Right renal pelvis (tissue), 4 donors: ENCODE data around the gene CLECL1. TPM values are rescaled to one million over a fixed set of nuclear protein-coding genes. Genes with fewer than 3 reads are reported as not detected.
"Not testable (repeated sequence)": the region's sequence is repeated elsewhere in the genome, so short reads cannot be mapped to it uniquely, and the experiment has no call there.

Experiments used
- DNase-seq, 4 donors: peaks; one replicate each; pipeline ENCODE4 v3.0.0-alpha.2; 2013; ENCODE audit warnings: low read depth in 4 of 4, low spot score in 3 of 4, missing footprints in 1 of 4
- polyA plus RNA-seq, 4 donors: library from polyadenylated mRNA; unstranded; fragments of 120-200 nt; gene quantifications; one replicate each; pipeline ENCODE4 v1.2.1, GENCODE V29; 2013; ENCODE audit not compliant: insufficient read length in 4 of 4

Gene CLECL1
- polyA plus RNA-seq, 4 donors: 0.09 to 0.32 TPM; not detected in 2

DNA sequence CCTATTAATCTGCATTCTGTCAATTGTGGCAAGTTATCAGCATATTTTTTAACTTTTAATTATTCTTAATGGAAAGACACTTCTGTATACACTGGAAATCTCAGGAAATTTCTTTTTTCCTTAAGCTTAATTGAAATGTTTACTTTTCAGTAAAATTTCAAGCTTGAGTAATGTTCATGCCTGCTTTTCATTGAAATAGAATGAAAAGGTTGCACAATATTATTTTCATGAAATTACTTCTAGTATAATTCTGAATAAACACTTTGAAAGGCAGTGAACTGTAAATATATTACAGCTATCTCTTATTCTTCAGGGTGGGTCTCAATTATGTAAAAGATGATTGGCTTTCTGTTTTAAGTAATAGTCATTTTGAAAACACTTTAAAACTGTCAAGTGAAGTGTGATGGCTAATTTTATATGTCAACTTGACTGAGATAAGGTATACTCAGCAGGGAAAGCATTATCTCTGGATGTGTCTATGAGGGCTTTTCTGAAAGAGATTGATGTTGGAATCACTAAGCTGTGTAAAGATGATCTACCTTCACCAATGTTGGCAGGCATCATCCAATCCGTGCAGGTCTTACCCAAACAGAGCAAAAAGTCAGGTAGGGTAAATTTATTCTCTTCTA lies 33.5 kb downstream of the CLECL1 start:
- no peak for DNase-seq

DNA sequence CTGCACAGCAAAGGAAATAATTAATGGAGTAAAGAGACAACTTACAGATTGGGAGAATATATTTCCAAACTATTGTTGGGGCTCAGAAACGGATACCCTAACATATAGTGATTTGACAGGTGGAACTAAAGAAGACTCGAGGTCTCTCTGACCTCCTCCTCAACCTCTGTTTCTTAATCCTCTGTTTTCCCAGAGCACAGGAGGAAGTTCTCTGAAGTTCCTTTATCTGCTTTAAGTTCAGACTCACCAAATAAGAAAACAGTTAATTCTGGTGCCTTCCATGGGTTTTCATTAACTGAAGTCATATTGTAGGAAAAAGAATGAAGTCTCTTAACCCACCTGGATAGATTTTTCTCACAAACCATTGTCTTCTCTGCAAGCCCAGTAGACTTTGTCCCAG lies 34.2 kb downstream of the CLECL1 start:
- DNase-seq: no peak

DNA sequence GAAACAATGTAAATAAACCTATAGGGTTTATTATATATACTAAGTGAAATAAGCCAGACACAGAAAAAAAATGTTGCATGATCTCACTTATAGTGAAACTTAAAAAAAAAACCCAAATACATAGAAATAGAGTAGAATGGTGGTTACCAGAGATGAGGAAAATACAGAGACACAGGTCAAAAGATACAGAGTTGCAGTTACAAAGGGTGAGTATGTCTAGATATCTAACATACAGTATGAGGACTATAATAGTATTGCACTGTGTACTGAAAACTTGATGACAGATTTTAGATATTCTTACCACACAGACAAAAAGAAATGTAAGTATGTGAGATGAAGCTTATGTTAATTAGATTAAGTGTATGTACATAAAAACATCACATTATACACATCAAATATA lies 35.3 kb downstream of the CLECL1 start:
- DNase-seq: no peak

DNA sequence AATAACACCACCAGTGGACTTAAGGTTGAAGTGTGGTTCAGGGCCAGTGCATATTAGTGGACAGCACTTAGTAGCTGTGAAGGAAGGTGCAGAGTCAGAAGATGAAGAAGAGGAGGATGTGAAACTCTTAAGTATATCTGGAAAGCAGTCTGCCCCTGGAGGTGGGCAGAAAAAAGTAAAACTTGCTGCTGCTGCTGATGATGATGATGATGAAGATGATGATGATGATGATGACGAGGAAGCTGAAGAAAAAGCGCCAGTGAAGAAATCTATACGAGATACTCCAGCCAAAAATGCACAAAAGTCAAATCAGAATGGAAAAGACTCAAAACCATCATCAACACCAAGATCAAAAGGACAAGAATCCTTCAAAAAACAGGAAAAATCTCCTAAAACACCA lies 37.2 kb downstream of the CLECL1 start:
- not testable (repeated sequence) for DNase-seq

DNA sequence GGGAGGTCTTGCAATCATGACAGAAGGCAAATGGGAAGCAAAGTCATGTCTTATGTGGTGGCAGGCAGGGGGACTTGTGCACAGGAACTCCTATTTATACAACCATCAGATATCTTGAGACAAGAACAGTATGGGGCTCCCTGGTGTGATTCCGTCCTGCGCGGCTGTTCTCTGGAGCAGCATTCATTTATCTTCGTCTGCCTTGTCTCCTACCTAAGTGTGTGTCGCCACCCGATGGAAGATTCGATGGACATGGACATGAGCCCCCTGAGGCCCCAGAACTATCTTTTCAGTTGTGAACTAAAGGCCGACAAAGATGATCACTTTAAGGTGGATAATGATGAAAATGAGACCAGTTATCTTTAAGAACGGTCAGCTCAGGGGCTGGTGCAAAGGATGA lies 37.7 kb downstream of the CLECL1 start:
- DNase-seq: not testable (repeated sequence)

DNA sequence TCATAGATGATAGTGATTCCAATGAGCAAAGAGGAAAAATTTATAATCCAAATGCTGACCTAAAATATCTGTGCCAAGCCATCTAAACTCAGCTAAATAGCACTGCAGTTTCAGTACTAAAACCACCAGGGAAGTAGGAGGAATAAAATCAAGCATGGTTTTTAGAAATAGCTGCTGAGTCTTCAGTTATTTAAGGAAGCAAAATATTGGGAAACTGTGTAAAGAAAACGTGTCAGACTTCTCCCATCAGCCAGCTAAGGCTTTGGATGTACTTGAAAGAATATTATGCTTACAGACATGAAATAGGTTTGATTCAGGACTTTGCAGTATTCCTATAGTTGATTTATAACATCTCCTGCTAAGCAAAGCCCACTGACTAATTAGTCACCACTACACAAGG lies 38.7 kb downstream of the CLECL1 start:
- no peak for DNase-seq

DNA sequence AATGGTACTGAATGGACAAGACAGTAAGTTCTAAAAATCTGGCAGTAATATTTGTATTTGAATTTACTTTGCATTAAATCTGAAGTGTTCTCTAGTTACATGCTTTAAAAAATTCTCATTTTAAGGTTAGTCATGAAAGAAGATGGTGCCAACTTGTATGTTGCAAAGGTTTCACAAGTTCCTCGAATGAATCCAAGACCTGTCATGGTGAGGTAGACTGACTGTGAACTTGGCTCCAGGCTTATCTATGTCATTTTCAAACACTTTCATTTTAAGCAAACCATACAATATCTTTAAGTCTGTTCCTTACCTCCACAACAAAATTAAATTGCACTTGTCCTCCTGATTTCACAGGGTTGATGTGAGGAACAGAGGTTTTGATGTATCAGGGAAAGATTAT lies 40.0 kb downstream of the CLECL1 start:
- DNase-seq: no peak

DNA sequence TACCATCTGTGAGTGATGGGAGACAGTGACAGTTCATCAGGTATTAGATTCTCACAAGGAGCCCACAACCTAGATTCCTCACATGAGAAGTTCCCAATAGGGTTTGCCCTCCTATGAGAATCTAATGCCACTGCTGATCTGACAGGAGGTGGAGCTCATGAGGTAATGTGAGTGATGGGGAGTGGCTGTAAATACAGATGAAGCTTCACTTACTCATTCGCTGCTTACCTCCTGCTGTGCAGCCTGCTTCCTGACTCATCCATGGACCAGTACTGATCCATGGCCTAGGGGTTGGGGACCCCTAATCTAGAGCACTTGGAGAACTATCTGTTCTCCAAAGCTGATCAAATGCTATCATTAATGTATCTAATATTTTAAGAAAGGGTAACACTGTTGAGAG lies 45.7 kb downstream of the CLECL1 start:
- DNase-seq: no peak

DNA sequence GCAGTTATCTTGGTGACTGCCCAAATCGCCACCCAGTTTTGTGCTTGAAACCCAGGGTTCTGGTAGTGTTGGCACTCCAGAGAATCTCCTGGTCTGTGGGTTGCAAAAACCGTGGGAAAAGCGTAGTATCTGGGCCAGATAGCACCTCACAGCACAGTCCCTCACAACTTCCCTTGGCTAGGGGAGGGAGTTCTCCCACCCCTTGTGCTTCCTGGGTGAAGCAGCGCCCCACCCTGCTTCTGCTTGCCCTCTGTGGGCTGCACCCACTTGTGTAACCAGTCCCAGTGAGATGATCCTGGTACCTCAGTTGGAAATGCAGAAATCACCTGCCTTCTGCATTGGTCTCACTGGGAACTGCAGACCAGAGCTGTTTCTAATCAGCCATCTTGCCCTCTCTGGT lies 47.0 kb downstream of the CLECL1 start:
- DNase-seq: no peak

DNA sequence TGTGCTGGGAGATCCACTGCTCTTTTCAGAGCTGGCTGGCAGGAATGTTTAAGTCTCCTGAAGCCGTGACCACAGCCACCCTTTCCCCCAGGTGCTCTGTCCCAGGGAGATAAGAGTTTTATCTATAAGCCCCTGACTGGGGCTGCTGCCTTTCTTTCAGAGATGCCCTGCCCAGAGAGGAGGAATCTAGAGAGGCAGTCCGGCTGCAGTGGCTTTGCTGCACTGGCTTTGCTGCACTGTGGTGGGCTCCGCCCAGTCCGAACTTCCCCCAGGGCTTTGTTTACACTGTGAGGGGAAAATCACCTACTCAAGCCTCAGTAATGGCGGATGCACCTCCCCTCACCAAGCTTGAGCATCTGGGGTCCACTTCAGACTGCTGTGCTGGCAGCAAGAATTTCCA lies 47.5 kb downstream of the CLECL1 start:
- DNase-seq: not testable (repeated sequence)

DNA sequence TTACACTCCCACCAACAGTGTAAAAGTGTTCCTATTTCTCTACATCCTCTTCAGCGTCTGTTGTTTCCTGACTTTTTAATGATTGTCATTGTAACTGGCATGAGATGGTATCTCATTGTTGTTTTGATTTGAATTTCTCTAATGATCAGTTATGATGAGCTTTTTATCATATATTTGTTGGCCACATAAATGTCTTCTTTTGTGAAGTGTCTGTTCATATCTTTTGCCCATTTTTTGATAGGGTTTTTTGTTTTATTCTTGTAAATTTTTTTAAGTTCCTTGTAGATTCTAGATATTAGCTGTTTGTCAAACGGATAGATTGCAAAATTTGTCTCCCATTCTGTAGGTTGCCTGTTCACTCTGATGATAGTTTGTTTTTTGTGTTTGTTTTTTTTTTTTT lies 49.9 kb downstream of the CLECL1 start:
- DNase-seq: not testable (repeated sequence)

DNA sequence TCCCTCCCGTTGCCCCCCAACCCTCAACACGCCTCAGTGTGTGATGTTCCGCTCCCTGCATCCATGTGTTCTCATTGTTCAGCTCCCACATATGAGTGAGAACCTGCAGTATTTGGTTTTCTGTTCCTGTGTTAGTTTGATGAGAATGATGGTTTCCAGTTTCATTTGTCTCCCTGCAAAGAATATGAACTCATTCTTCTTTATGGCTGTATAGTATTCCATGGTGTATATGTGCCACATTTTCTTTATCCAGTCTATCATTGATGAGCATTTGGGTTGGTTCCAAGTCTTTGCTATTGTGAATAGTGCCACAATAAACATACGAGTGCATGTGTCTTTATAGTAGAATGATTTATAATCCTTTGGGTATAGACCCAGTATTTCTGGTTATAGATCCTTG lies 50.4 kb downstream of the CLECL1 start:
- not testable (repeated sequence) for DNase-seq

DNA sequence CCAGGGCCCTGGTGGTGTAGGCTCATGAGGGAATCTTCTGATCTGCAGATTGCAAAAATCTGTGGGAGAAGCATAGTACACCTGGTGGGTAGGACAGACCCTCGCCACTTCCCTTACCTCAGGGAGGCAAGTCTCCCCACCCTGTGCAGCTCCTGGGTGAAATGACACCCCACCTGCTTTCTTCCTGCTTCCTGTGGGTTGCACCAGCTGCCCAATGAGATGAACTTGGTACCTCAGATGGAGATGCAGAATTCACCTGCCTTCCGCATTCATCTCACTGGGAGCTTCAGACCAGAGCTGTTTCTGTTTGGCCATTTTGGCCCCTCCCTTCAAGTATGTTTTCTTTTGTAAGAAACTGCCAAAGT lies 58.7 kb downstream of the CLECL1 start:
- no peak for DNase-seq

DNA sequence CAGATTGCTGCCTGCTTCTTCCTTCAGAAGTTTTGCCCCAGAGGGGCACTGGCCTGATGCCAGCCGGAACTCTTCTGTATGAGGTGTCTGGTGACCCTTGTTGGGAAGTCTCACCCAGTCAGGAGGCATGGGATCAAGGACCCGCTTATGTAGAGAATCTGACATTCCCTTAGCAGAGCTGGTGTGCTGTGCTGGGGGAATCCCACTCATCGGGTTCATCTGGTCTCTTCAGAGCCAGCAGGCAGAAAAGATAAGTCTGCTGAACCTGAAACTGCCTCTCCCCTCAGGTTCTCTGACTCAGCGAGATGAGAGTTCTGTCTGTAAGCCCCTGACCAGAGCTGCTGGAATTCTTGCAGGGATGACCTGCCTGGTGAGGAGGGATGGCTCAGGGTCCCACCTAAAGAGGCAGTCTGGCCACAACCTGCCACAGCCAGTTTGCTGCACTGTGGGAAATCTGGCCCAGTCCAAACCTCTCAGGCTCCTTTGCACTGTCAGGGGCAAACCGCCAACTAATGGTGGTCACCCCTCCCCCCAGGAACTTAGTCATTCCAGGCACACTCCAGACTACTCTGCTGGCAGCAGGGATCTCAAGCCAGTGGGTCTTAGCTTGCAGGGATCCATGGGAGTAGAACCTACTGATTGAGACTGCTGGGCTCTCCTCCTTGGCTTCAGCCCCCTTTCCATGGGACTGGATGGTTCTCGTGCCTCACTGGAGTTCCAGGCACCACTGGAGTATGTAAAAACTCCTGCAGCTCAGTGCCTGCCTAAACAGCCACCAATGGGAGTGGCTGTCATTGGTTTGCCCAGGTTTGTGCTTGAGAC lies 59.3 kb downstream of the CLECL1 start:
- no peak for DNase-seq

Other genes starting within 250 kb of the CLECL1 start
- 1 to 10 TPM; 5.3 to 6.8 (median 6.0) TPM for gene KLRB1, start 125.2 kb downstream of the CLECL1 start, polyA plus RNA-seq
- 10 to 100 TPM; 10.9 to 21.3 (median 13.9) TPM for gene CLEC2D, start 63.4 kb downstream of the CLECL1 start, polyA plus RNA-seq
- 1 to 10 TPM; 1.2 to 3.0 (median 2.0) TPM for gene CD69, start 27.8 kb upstream of the CLECL1 start, polyA plus RNA-seq
- gene KLRF1, start 94.4 kb upstream of the CLECL1 start, polyA plus RNA-seq: 1 to 10 TPM in 1 of 4 donors, under 1 TPM in 3; 0.65 to 1.2 (median 0.82) TPM
- gene CLEC2B, start 136.3 kb upstream of the CLECL1 start, polyA plus RNA-seq: 1 to 10 TPM; 1.9 to 4.3 (median 3.3) TPM
- gene KLRF2, start 148.4 kb upstream of the CLECL1 start, polyA plus RNA-seq: not detected
- not detected for gene CLEC2A, start 199.3 kb upstream of the CLECL1 start, polyA plus RNA-seq
- 1 to 10 TPM in 2 of 4 donors, under 1 TPM in 2; 0.74 to 1.5 (median 1.1) TPM for gene CLEC12A, start 238.3 kb upstream of the CLECL1 start, polyA plus RNA-seq